Amniotic epithelial cell (primary cell): ENCODE measurements around the gene RPL15.
A peak's percentile ranks its signal among the peaks of the same experiment; 100 is the strongest.

ENCODE experiments used
- DNase-seq: peaks from one replicate; pipeline ENCODE4 v3.0.0-alpha.2; 2010; ENCODE audit warnings: low read depth

The RPL15 gene

DNA sequence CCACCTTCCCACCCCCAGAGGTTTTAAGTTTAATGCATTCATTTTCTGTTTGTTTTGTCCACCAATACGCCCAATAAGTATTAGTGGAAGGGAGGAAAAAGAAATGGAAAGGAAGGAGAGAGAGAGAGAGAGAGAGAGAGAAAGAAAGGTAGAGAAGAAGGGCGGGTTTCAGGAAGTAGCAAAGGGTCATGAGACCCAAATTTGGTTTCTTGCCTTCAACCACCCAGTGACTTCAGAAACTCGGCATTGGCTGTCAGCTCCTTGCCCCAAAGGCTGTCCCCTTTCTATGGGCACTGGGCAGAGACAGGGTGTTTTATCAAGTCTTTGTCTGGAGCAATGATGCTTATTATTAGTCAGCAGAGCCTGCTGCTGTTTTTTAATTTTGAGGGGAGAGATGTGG, 14.7 kb downstream of the RPL15 start:
- no peak for DNase-seq

DNA sequence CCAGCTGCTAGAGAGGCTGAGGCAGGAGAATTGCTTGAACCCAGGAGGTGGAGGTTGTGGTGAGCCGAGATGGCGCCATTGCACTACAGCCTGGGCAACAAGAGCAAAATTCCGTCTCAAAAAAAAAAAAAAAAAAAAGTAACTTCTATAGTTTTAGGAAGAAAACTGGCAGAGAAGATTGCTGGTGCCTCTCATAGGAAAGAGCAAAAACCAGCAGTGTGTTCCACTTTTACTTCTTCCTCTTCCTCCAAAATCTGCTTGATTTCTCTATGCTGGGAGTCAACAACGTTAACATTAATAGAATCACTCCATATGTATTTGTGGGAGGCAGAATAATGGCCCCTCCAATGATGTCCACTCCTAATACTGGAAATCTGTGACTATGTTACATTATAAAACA, 15.6 kb downstream of the RPL15 start:
- no peak for DNase-seq

DNA sequence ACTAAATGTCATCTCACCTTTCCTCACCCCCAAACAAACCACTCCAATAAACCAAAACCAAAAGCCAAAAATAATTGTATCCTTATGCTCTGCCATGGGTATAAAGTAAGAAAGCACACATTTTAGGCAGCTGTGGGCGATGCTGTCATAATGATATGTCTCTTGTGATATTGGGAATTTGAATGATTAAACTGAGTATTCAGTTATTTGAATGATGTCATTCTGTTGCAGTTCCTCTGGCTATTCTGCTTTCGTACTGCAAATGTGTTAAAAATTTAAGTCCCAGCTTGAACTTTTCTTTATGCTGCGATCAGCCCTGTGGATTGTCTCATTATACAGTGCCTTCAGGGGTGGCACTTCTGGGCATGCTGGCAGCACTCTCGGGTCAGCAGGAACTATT, 17.3 kb downstream of the RPL15 start:
- DNase-seq = no peak

DNA sequence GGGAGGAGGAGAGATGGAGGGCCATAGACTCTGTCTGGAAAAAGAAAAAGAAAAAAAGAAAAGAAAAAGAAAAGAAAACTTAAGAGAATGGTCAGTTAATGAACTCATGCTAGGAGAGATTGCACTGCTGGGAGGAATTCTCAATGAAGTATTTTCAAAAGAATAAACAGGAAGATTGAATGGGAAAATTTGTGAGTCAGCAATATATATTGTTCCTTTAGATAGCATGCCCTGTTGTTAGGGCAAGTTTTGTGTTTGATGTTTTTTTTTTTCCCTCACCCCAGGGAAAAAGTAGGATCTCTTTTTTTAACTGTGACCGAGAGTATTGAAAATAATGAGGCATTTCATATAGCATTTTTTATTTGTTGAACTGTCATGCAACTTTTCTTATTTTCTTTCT, 20.4 kb downstream of the RPL15 start:
- no peak for DNase-seq

DNA sequence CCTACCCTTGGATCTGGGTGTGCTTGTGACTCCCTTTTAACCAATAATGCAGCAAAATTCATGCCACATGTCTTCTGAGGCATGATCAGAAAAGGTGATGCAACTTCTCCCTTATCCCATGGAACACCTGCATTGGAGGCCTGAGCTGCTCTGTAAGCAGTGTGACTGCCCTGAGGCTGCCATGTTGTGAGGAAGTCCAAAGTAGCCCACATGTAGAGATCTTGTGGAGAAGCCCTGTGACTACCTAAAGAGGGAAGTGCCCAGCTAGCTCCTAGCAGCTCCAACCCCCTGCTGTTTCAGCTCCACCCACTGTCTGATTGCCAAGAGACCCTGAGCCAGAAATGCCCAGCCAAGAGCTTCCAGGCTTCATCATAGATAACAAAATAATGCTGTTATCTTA, 21.8 kb downstream of the RPL15 start:
- DNase-seq = no peak

DNA sequence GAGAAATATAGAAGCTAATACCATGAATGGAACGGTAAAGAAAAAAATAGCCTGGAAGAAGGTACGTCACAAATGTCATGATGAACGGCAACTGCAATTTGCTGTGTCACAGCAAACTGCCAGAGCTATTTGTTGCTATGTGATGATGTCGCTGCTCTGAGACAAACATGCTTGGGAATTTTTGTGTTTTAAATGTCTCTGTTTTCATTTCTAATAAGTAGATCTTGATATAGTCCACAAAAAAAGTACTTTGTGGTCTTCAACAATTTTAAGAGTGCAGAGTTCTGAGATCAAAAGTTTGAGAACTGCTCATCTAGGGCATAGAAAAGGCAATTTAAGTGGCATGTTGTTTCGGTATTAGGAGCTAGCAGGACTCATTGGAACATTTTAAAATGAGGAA, 23.8 kb downstream of the RPL15 start:
- no peak for DNase-seq

DNA sequence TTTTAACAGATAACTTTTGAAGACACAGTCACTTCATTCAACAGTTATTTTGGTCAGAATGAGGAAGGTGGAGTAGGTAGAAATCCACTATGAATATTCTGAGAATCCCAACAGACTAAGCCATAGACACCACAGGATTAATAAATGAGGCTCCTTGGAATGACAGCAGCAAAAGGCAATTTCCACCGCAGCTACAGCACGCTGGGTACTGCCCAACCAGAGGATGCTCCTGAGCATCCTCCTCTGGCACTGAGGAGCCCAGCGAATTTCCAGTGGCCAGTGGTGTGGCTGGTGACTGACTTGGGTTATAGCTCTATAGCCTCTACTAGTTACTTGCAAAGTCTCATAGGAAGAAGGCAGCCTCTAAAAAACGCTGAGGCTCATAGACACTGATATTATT, 24.5 kb downstream of the RPL15 start:
- DNase-seq = no peak

DNA sequence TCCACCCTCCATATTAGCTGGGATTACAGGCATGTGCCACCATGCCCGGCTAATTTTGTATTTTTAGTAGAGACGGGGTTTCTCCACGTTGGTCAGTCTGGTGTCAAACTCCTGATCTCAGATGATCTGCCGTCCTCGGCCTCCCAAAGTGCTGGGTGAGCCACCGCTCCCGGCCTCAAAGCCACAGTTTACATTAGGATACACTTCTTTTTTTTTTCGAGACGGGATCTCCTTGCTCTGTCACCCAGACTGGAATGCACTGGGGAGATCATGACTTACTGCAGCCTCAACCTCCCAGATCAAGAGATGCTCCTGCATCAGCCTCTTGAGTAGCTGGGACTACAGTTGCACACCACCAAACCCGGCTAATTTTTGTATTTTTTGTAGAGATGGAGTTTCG, 25.6 kb downstream of the RPL15 start:
- DNase-seq = no peak

DNA sequence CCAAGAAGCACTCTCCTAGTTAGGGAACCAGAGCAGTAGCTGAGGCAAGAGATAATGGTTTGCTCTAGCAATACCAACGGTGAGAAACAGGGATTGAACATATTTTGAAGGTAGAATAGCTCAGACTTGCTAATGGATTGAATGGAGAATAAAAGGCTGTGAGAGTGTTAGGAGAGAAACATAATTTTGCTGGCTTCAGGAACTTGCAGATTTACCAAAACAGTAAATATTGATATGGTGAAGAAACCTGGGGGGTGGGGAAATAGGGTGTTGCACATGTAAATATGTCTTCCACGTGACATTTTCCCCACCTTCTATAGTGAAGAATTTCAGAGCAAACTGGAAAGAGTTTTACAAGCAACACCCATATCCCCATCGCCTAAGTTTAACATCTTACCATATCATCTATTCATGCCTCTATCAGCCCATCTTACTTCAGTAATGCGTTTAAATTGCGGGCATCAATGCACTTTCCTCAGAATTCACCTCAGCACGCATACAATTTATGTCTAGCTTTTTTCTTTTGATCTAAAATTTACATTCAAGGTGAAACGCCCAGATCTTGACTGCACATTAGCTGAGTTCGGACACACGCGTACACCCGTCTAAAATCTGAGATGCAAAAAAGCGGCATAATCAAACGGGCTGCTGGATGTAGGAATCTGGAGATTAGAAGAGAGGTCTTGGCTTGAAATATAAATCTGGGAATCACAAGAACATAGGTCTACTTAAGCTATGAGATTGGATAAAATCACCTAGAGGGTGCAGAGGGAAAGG, 27.3 kb downstream of the RPL15 start:
- DNase-seq = no peak

DNA sequence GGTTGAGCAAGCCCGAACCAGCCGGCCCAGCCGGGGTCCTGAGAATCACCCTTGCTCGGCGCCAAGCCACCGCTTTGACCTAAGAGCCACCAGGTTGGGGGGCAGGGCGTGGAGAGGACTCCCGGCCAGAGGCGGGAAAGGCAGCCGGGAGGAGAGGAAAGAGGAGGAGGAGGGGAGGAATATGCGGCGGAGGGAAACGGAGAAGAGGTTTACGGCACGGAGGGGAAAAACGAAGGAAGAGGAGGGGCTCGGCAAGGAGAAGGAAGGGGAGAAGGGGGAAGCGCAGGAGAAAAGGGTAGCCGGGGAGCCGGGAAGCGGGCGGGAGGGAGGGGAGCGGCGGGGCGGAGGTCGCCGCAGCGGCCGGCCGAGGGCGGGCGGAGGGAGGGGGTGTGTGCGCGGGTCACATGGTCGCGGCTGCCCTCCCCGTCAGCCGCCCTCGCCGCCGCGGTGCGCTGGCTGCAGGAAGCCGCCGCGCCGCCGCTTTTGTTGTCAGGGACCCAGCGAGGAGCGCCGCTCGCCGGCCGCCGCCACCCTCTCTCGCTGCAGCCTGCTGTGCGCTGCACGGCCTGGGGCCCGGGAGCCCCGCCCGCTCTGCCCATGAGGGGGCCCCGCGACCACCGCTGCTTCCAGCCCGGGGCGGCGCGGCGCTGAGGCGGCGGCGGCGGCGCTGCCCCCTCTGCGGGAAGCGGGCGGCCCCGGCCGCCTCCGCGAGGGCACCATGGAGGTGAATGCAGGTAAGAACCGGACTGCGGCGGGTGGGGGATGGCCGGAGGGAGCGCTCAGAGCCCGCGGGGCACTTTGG, 28.1 kb downstream of the RPL15 start, which contains the start of gene NR1D2:
Gene NR1D2 (plus strand): TSS at position 426 of the 802 bp plus-strand sequence. CDS start 293 bp downstream, at position 719.
- peak; percentile 61 for DNase-seq

DNA sequence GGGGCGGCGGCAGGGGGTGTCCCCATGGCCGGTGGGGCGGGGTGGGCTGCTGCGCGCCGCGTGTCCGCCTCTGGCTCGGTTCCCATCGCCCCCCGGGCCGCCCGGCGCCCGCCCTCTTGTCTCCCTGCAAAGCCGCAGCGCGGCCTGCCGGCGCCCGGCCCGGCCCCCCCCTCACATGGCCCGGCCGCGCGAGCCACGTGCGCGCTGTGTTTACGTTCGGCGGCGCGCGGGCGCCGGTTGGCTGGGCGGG, 28.7 kb downstream of the RPL15 start:
- no peak for DNase-seq

DNA sequence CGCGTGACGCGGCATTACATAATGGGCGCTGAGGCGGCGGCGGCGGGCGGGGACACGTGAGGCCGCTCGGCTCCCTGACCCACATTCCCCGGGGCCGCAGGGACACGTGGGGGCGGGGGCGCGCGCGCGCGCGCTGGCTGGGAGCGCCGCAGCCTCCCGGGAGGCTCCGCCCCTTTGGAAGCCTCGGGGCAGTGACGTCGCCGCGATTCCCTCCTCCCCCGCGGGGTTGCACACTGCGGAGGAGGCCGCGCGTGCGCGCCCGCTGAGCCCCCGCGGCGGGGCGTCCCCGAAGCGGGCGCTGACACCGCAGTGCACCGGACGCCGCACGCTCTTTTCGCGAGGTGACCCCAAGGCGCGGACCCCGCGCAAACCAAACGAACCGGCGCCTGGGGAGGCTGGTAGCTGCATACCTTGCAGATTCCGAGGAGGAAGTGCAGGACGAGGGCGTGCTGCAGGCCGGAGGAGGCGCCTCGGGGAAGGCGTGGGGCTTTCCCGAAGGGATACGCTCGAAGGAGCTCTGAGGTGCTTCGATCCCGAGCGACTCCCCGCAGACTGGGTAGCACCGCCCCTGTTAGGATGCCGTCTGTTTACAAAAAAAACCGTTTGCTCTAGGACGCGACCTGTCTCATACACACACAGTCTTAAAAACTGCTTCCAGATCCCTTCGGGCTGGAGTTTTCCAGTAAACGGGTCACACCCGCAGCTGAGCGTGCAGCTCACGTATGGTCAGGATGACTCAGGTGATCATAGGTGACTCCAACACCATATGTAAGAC, 29.2 kb downstream of the RPL15 start:
- DNase-seq = peak; percentile 88

DNA sequence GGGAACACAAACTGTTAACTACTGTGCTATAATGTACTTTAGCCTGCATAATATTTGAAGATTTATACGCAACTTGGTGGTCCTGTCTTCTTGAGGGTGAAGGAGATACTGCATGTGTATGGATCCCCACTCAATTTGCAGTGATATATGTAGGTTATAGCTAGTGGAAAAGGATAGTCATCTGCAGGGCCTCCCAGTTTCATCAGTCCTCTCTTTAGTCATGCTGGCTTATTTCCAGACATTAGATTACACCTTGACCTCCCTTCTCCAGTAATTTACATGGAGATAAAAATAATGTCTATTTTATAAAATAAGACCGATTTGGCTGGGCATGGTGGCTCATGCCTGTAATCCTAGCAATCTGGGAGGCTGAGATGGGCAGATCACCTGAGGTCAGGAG, 31.8 kb downstream of the RPL15 start:
- DNase-seq = peak; percentile 58

DNA sequence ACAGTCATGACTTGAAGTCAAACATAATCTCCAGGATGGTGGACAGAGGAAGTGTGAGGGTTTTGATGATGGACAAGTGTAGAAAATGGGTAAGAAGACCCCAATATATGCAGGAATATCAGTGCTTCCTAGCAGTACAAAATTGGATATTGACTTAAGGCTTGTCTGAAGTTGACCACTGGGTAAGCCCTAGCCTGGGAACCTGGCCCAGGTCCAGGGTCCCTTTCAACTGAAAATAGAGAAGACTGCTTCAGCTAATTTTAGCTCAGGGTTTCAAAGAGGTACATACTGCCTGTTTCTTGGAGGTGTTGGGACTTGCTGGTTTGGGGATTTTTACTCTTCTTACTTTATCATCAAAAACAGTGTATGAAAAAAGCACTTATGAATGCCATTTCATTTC, 32.9 kb downstream of the RPL15 start:
- DNase-seq = no peak

DNA sequence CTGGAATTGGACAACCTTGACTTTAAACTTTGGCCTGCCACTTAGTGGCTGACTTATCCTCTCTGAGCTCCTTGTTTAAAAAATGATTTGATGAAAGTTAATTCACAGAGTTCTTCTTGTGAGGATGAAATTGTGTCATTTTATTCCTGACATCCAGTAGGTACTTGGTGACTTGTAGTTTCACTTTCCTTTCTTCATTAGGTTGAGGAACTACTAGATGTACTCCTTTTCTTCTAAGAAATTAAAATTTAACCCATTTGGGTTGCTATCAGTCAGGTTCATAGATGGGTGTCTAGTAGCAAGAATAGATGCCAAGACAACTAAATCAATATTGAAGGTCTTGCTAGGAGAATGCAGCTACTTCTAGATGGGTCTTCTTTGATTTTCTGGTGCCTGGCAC, 33.4 kb downstream of the RPL15 start:
- DNase-seq = no peak

DNA sequence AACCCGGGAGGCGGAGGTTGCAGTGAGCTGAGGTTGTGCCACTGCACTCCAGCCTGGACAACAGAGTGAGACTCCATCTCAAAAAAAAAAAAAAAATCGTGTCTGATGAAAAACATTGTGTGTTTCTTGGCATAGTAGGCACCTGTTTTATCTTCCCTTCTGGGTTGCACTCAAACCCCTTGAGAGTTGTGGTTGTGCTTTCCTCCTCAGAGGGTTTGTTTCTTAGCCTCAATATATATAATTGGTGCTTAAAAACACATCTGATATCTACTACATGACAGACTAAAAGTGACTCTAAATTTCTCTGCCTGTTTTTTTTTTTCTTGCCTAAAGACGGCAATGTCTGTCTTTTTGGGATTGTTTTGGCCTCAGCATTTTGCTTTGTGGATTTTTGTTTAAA, 35.7 kb downstream of the RPL15 start:
- no peak for DNase-seq

DNA sequence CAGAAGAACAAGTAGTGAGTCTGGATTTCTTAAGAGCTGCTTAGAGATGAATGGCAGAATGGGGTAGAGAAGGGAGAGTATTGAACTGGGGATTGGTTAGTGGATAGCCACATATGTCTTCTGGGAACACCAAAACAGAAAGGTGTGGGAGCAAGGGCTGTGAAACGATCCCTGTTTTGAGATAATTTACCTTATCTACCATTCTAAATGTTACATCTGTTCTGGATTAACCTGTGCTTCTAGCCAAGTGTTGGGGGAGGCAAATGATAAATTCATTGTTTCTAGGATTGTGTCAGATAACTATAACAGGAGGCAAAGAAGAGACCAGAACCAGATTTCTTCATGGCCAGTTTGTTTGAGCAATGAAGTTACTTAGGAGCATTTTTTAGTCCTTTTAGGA, 36.6 kb downstream of the RPL15 start:
- no peak for DNase-seq

DNA sequence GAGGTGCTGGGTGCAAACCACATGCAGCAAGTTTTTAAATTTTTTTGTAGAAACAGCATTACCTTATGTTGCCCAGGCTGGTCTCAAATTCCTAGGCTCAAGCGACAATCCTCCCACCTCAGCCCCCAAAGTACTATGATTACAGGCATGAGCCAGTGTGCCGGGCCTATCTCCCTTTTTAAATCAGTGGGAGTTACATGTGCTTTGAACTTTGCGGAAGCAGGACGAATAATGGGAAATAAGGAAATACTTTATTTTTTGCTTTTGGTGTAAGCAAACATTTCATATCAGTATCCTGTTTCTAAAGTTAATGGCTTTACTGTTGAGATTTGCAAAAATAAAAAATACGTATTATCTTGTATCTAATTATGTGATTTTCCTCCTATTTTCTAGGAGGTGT, 37.2 kb downstream of the RPL15 start:
- DNase-seq = no peak

DNA sequence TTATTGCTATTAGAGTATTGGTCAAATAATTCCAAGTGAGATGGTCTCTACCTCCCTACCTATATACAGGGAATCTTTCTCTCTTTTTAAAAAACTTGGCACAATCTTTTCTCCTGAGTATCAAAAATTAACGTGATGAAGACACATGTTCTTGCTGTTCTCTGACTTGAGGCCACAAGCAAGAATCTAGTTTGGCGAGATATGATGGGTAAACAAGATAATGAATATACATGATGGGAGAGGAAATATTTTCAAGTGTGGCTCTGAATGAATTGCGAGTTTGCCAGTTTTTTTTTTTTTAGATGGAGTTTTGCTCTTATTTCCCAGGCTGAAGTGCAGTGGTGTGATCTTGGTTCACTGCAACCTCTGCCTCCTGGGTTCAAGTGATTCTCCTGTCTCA, 39.8 kb downstream of the RPL15 start:
- DNase-seq = no peak

DNA sequence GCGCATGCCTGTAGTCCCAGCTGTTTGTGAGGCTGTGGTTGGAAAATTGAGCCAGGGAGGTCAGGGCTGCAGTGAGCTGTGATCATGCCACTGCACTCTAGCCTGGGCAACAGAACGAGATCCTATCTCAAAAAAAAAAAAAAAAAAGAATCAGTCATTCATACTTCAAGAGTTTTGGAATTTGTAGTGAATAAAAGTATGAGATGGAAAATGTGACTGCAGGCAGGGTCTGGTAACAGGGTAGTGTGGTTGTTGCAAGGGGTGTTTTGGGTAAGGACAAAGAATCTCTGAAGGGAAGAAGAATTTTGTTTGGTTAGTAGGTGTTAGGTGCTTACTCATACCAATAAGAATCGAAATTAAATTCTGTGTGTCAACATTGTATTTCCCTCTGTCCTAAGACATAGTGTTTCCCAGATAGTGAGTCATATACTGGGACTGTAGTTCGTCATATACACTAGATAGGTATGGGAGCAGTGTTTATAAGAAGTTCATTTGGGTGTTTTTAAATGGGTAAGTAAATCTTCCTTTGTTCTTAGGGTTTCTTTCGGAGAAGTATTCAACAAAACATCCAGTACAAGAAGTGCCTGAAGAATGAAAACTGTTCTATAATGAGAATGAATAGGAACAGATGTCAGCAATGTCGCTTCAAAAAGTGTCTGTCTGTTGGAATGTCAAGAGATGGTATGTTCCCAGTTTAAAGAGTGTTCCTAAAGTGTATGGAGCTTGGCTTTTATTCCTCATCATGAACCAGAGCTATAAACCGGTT, 42.4 kb downstream of the RPL15 start:
- peak; percentile 79 for DNase-seq

DNA sequence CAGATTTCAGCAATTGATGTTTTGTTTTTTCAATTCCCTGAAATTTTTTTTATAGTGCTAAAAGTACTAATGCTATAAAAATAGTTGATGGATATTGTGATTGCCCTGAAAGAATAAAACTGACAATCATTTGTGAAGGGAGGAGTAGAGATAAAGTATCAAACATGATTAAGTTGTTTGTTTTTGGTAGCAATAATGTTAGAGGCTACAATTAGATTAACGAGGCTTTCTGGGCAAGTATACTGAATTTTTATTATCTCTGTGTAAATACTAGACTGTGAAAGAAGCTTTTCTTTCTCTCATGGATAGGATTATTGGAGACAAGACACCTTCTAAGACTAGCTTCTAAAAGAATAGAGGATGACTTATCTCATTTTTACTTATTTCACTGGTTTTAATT, 43.7 kb downstream of the RPL15 start:
- DNase-seq = no peak

DNA sequence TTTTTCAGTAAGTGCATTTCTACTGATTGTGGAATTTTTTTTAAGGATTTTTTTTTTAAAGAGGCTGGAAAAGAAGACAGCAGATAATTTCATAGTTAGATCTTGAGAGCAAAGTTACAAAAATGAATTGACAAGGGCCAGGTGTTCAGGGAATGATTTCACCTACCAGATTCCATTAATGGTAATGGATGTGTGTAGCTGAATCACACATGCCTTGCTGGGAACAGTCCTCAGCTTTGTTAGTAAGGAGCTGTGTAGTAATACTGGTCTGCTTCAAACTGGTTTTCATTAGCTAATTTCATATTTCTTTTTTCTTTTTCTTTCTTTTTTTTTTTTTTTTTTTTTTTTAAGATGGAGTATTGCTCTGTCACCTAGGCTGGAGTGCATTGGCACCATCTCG, 44.1 kb downstream of the RPL15 start:
- no peak for DNase-seq
